GM23248 (cell line): Measurements from ENCODE around the gene TENT5C.

Experiments used
- EZH2 ChIP-seq: fragments of 200-600 bp; sonication (generic); IDR thresholded peaks from 2 replicates; pipeline ENCODE4 v1.6.1; 2018; ENCODE audit warnings: antibody characterized with exemption, mild to moderate bottlenecking; ENCODE audit not compliant: insufficient read depth, poor library complexity, severe bottlenecking
- EZH2phosphoT487 ChIP-seq: fragments of 200-600 bp; sonication (generic); IDR thresholded peaks from 2 replicates; pipeline ENCODE4 v1.6.1; 2018; ENCODE audit warnings: antibody characterized with exemption, moderate library complexity, mild to moderate bottlenecking, low read depth; ENCODE audit not compliant: insufficient read depth

GRCh38 chr1:117670976-117671780 lies 65.3 kb downstream of the TENT5C start:
- TF ChIP-seq EZH2 (no peak), EZH2phosphoT487 (no peak)
